Tibial artery (tissue), 4 donors: ENCODE data around the gene GLIS1.

Experiments used
- DNase-seq, 2 donors: peaks; one replicate each; pipeline ENCODE4 v3.0.0-alpha.2; 2019
- H3K27ac ChIP-seq, 2 donors: fragments of 200-600 bp; sonication (generic) in 1 of 2; 1 replicate in 1 of 2; 2 replicates in 1 of 2; pipeline ENCODE4 v1.5.1; 2018 to 2019; ENCODE audit warnings: mild to moderate bottlenecking in 1 of 2
- H3K27me3 ChIP-seq, 2 donors: fragments of 200-600 bp; sonication (generic) in 1 of 2; one replicate each; pipeline versions ENCODE4 v1.5.1 to v1.6.0; 2016 to 2019
- H3K36me3 ChIP-seq, 3 donors: fragments of 200-600 bp; sonication (generic) in 2 of 3; one replicate each; pipeline ENCODE4 v1.5.1; 2016 to 2019; ENCODE audit warnings: mild to moderate bottlenecking in 2 of 3
- H3K4me1 ChIP-seq, 4 donors: fragments of 200-600 bp; sonication (generic) in 2 of 4; 1 replicate in 3 of 4; 2 replicates in 1 of 4; pipeline ENCODE4 v1.5.1; 2016 to 2019
- H3K4me3 ChIP-seq, 2 donors: fragments of 200-600 bp; sonication (generic) in 1 of 2; 1 replicate in 1 of 2; 2 replicates in 1 of 2; pipeline ENCODE4 v1.5.1; 2018 to 2019; ENCODE audit warnings: mild to moderate bottlenecking in 2 of 2
- H3K9me3 ChIP-seq, 3 donors: fragments of 200-600 bp; sonication (generic) in 1 of 3; one replicate each; pipeline ENCODE4 v1.5.1; 2016 to 2019
- CTCF ChIP-seq, 2 experiments: fragments of 200-600 bp in 1 of 2; fragments of 450-650 bp in 1 of 2; IDR thresholded peaks; one replicate each; pipeline ENCODE4 v1.5.1; 2017 to 2019; ENCODE audit warnings: antibody characterized with exemption in 2 of 2, mild to moderate bottlenecking in 1 of 2, moderate library complexity in 1 of 2
- intact Hi-C: fragments of 100-400 bp; cut with DNase I; formaldehyde crosslinking; loops from one replicate; pipeline ENCODE4 v1.15.0; 2023; ENCODE audit warnings: low total_unique reads

GLIS1 gene

GRCh38 chr1:53726009-53726600, 12.9 kb downstream of the GLIS1 start:
- H3K27ac ChIP-seq, result no peak overlapping the region
- H3K27me3 ChIP-seq, result peaks cover 0 to 7% of the 10 kb centered on the region in 2 donors
- intact Hi-C loops, result no loop called here
- H3K36me3 ChIP-seq, result no peaks in the 10 kb centered on the region
- peaks cover 0 to 5% (median 0%) of the 10 kb centered on the region in 4 donors for H3K4me1 ChIP-seq
- H3K4me3 ChIP-seq, result no peak overlapping the region
- no peak for TF ChIP-seq CTCF (IDR thresholded peaks at IDR 0.05)
- no peaks in the 10 kb centered on the region for H3K9me3 ChIP-seq
- DNase-seq, result no peak

GRCh38 chr1:53725238-53725689, 13.7 kb downstream of the GLIS1 start:
- H3K9me3 ChIP-seq, result no peaks in the 10 kb centered on the region
- peaks cover 0 to 5% of the 10 kb centered on the region in 2 donors for H3K27me3 ChIP-seq
- DNase-seq, result no peak
- H3K4me3 ChIP-seq, result no peak overlapping the region
- intact Hi-C loops, result no loop called here
- no peak overlapping the region for H3K27ac ChIP-seq
- no peaks in the 10 kb centered on the region for H3K36me3 ChIP-seq
- peaks cover 0 to 7% (median 0%) of the 10 kb centered on the region in 4 donors for H3K4me1 ChIP-seq
- no peak for TF ChIP-seq CTCF (IDR thresholded peaks at IDR 0.05)

- Histone ChIP-seq H3K27ac (no peak overlapping the region), H3K9me3 (no peaks in the 10 kb centered on the region), H3K4me3 (no peak overlapping the region), H3K4me1 (peaks cover 0 to 7% (median 0%) of the 10 kb centered on the region in 4 donors), H3K36me3 (no peaks in the 10 kb centered on the region), H3K27me3 (peaks cover 0 to 9% of the 10 kb centered on the region in 2 donors)
- TF ChIP-seq CTCF (IDR thresholded peaks at IDR 0.05), result no peak
- no peak for DNase-seq
- intact Hi-C loops, result no loop called here
These were observed 16.9 kb downstream of the GLIS1 start for GRCh38 chr1:53722025-53722424.

- DNase-seq, result no peak
- Histone ChIP-seq H3K4me3 (no peak overlapping the region), H3K36me3 (no peaks in the 10 kb centered on the region), H3K4me1 (peaks cover 0 to 7% (median 0%) of the 10 kb centered on the region in 4 donors), H3K9me3 (no peaks in the 10 kb centered on the region), H3K27me3 (peaks cover 0 to 11% of the 10 kb centered on the region in 2 donors), H3K27ac (no peak overlapping the region)
- intact Hi-C loops, result no loop called here
- TF ChIP-seq CTCF (IDR thresholded peaks at IDR 0.05), result no peak
These were observed 17.9 kb downstream of the GLIS1 start for GRCh38 chr1:53721088-53721487.

- Histone ChIP-seq H3K36me3 (no peaks in the 10 kb centered on the region), H3K27me3 (peaks cover 0 to 24% of the 10 kb centered on the region in 2 donors), H3K27ac (no peak overlapping the region), H3K4me3 (no peak overlapping the region), H3K4me1 (peaks cover 0 to 7% (median 0%) of the 10 kb centered on the region in 4 donors), H3K9me3 (no peaks in the 10 kb centered on the region)
- DNase-seq, result no peak
- intact Hi-C loops, result no loop called here
- no peak for TF ChIP-seq CTCF (IDR thresholded peaks at IDR 0.05)
These were observed 19.5 kb downstream of the GLIS1 start for GRCh38 chr1:53719469-53719868.
